WI38 (cell line): ENCODE results near the gene RTN4RL1.

ENCODE experiments used
- H3K4me3 ChIP-seq: 2 replicates; pipeline ENCODE4 v1.5.1; 2011; ENCODE audit warnings: low read depth, mild to moderate bottlenecking, control low read depth, low read length
- CTCF ChIP-seq: IDR thresholded peaks from 2 replicates; pipeline ENCODE4 v1.5.1; 2012; ENCODE audit warnings: low read depth, mild to moderate bottlenecking, control low read depth, low read length

The RTN4RL1 gene

GRCh38 chr17:1975573-1975972, 49.6 kb downstream of the RTN4RL1 start:
- TF ChIP-seq CTCF: no peak
- H3K4me3 ChIP-seq: no peak overlapping the region

DNA sequence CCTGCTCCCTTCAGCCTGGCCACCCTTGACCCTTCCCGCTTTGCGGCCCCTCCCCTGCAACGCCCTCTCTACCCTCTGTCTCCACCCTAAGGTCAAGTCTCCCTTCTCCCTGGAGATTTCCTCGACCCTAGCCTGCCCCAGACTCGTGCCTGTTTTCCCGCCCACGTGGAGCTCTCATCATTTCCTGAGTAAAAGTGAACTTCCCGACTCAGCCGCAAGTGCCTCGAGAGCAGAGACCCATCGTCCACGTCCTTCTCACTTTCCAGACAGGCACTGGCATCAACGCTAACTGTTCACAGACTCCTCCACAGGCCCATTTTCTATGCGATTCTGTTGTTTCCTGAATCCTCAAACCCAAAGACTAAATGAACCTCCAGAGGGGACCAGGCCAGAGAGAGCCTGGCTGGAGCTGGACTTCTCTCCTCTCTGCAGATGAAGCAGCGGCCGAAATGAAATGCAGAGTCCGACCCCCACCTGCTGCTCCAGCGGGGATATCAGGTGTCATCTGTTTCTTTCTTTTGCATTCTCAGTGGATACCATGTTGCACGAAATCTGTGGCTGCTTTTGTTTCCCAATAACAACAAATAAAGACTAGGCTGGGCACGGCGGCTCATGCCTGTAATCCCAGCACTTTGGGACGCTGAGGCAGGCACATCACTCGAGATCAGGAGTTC, 52.5 kb downstream of the RTN4RL1 start:
- no peak for TF ChIP-seq CTCF
- no peak overlapping the region for H3K4me3 ChIP-seq

- no peak for TF ChIP-seq CTCF
- no peak overlapping the region for H3K4me3 ChIP-seq
Measured at GRCh38 chr17:1970843-1971384, 54.2 kb downstream of the RTN4RL1 start.

DNA sequence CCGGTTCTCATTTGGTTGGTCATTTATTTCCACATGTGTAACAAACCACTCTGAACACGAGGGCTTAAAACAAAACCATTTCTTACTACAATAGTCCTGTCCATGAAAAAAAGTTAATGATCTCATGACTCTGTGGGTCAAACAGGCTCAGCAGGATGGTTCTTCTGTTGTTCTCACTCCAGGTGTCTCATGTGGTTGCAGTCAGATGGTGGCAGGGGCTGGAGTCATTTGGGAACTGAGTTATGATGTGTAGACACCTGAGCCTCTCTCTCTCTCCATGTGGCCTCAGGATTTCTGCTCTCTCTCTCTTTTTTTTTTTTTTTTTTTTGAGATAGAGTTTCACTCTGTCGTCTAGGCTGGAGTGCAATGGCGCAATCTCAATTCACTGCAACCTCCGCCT, 55.4 kb downstream of the RTN4RL1 start:
- no peak overlapping the region for H3K4me3 ChIP-seq
- no peak for TF ChIP-seq CTCF

GRCh38 chr17:1967213-1967612, 57.9 kb downstream of the RTN4RL1 start:
- no peak overlapping the region for H3K4me3 ChIP-seq
- TF ChIP-seq CTCF: no peak

- H3K4me3 ChIP-seq: no peak overlapping the region
- TF ChIP-seq CTCF: no peak
Measured at GRCh38 chr17:1966274-1967086, 58.7 kb downstream of the RTN4RL1 start.

DNA sequence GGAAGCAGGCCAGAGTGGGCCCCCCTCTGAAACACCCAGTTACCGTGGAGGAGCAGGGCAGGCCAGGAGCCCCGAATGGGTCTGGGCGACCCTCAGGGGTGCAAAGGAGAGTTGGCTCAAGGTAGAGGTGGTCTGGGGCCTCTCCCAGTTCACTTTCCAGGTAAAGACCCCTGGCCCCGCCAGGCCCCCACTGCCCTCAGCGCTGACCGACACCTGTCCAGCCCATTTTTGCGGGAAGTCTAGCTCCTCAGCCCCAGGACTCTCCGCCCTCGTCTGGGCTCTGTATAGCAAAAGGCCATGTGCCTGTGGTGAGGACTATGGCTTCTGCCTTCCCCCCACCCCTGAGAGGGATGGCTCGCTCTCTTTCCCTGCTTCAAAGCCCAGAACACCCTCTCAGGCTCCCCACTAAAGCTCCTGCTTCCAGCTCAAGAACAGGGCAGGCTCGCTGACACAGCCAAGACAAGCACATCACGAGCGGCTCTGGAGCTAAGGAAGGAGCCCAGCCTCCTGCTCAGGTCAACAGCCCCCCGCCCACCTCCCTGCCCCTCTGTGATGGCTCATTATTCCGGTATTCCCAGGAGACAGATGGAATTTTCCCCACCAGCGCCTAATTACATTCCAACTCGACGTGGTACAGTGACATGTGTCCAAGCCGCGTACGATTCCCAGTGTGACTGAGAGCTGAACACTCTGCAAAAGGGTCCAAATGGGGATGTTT, 59.4 kb downstream of the RTN4RL1 start:
- no peak overlapping the region for H3K4me3 ChIP-seq
- TF ChIP-seq CTCF: no peak
